ENCODE results near the gene ZNF593OS.
A peak's percentile ranks its signal among the peaks of the same experiment; 100 is the strongest.

ZNF593OS gene

DNA sequence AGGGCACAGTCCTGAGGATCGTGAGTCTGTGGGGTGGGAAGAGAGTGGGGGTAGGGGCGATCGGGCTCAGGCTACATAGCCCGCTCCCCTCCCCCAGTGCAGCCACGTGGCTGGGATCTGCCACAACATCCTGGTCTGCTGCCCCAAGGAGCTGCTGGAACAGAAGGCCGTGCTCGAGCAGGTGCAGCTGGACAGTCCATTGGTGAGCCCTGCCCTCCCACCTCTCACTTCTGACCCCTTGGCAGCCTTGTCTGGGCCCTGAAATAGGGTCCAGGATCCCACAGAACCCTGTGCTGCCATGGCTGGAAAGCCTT is 10.7 kb upstream of the ZNF593OS start:
- DNase-seq, result no peak

DNA sequence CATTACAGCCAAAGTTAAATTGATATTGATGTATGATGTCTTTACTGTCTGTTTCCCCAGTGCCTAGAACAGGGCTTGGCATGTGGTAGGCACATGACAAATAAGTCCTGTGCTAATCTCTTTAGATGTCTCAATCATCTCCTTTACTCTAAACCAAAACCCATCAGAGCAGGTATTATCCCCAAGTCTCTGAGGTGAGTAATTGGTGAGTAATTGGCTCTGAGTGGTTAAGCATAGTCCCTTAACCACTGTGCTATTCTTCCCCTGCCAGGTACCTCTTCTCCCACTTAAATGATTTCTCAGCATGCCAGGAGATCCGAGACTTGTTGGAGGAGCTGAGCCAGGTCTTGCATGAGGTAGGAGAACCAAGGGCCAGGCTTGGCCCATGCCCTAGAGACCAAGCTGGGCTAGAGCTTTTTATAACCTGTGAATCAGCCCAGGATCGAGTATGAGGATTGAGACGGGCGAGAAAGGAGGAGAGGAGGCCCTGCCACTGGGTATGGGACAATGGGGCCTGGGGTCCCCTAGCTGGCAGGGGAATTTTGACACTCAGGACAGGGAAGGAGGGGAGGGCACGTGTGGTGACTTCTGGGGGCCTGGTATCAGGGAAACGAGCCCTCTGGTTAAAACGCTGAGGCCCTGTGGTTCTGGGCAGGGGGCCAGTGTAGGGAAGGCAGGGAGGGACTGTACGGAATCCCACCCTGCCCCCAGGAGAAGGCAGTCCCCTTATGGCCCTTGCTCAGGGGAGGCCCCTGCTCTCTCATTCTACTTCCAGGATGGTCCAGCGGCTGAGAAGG is 10.2 kb upstream of the ZNF593OS start:
- DNase-seq, result no peak

DNA sequence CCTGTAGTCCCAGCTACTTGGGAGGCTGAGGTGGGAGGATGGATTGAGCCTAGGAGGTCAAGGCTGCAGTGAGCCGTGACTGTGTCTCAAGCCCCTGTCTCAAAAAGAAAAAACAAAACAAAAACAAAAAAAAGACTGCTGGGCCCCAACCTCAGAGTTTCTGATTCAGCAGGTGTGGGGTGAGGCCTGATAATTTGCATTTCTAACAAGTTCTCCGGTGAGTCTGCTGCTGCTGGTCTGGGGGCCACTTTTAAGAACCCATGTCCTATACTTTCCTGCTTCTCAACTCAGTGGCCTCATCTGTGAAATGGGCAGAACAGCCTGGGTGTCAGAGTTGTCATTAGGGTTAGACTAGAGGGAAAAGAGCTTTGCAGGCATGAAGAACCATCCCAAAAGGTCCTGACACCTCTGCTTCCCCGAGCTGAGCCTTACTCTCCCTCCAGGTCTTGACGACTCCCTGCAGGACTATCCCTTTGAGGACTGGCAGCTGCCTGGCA is 8.4 kb upstream of the ZNF593OS start:
- no peak for DNase-seq

DNA sequence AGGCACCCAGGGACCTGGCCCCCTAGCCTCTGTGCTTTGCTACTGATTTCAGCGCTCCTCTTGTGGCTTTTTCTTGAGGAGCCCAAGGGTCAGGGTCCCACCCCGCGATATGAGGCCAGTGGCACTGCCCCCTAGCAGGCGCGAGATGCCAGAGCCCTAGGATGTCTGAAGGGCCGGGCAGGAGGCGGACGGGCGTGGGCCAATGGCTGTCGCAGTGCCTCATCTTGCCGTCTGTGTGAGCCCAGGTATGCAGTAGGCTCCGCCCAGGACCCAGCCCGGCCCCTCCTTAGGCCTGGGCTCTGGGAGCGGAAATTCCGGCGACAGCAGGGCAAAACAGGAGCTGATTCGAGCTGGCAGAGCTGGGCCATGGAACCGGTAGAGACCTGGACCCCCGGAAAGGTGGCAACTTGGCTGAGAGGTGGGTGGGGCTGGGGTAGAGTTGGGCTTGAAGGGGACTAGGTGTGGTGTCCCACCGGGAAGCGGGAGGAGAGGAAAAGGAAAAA is 5.6 kb upstream of the ZNF593OS start, which contains the start of gene CNKSR1:
Gene CNKSR1 (plus strand): TSS at position 310 of the 503 bp plus-strand sequence. CDS start 57 bp downstream, at position 367.
- no peak for DNase-seq

DNA sequence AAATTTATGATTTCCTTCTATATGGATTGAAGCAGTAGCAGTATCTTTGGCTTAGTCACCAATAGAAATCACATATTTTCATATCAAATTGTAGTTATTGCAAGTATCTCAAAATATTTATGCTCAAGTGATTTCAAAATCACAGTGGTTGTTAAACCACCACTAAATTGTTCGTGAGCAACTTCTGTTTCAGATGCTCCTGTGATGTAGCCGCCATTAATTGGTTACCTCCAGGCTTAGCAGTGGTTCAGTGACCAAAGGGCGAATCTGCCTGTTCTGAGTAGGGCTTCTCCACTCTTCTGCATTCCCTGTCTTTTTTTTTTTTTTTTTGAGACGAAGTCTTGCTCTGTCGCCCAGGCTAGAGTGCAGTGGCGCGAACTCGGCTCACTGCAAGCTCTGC is 3.7 kb upstream of the ZNF593OS start:
- no peak for DNase-seq

DNA sequence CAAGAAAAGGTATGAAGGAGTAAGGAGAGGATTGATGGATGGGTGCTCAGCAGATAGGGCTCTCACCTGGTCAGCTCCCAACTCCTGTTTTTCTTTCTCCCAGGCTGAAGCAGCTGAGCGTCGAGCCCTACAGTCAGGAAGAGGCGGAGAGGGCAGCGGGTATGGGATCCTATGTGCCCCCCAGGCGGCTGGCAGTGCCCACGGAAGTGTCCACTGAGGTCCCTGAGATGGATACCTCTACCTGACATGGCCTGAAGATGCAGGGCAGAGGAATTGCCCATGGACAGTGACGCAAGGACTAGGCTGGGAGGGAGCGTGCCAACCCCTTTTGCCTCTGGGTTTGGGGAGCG is 1.2 kb downstream of the ZNF593OS start:
- no peak for DNase-seq

DNA sequence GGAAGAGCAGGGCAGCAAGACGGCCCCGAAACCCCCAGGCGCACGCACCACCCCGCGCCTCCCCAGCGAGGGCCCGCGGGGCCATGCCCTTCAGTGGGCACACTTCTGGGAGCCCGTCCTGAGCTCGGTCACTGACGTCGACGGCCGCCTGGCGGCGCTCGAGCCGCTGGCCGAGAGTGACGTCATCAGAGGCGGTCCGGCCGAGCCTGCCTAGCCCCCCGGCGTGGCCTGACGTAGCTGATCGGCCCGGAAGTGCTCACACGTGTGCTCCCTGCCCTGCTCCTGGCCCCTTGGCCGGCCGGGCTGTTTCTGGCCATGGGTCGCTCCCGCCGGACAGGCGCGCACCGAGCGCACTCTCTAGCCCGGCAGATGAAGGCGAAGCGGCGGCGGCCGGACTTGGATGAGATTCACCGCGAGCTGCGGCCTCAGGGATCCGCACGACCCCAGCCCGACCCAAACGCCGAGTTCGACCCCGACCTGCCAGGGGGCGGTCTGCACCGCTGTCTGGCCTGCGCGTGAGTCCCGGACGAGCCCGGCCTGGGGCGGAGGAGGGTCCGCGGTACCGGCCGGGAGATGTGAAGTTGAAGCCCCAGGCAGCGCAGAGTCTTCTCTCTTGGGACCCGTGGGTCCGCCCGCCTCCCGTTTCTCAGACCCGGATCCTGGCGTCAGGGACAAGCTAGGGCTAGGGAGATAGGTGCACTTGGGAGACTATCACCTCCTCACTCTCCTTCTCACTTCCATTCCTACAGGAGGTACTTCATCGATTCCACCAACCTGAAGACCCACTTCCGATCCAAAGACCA is 1.8 kb downstream of the ZNF593OS start, which contains the start of gene ZNF593:
Gene ZNF593 (plus strand): TSS at position 240 of the 803 bp plus-strand sequence. CDS start 76 bp downstream, at position 316.
- DNase-seq, result peak; percentile 73

DNA sequence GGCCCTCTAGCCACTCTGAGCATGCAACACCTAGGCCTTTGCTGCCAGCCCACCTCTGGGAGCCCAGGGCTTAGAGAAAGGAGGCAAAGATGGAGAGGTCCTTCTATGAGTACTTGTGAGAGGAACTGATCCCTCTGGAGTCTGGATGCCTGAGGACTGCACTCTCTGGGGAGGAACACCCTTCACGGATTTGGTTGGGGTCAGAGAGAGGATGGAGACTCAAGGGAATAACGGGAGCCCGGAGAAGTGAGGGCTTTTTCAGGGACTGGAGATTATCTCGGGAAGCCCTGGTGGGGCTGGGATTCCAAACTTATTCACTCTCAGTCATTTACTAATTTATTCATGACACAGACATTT is 2.5 kb downstream of the ZNF593OS start:
- DNase-seq, result no peak

DNA sequence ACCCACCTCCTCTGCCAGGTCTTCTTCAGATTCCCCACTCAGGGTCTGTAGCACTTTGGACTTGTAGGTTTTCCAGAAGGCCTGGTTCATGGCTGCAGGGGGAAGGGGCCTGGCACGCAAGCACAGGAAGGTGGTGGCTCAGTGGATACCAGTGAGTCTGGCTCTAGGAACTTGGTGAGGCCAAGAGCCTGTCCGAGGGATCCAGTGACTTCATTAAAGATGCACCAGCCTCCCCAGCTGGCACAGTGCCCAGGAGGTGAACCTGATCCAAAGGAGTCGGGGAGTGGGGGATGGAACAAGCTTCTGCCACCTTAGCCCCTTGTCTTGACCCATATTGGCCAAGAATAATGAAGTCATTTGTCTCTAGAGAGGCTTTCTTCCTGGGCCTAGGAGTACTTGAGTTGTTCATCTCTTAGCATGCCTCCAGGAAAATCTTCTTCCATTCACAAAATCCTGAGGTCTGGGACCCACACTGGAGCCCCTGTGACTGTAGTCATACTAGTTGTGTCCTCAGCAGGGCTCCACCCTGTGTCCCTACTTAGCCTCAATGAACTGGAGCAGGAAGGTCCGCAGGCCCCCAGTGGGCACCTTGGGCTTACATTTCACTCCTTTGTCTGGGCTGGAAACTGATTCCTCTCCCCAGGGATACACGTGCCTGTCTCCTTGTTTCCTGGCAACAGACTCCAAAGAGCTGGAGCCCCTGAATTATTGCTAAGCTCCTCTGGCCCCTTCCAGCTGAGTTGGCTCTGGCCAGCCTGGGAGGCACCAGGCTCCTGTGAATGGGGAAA is 3.0 kb downstream of the ZNF593OS start, which contains the start of gene C1orf232:
Gene C1orf232 (minus strand): TSS at position 554 of the 788 bp plus-strand sequence. CDS start 464 bp downstream, at position 90.
- DNase-seq, result no peak

DNA sequence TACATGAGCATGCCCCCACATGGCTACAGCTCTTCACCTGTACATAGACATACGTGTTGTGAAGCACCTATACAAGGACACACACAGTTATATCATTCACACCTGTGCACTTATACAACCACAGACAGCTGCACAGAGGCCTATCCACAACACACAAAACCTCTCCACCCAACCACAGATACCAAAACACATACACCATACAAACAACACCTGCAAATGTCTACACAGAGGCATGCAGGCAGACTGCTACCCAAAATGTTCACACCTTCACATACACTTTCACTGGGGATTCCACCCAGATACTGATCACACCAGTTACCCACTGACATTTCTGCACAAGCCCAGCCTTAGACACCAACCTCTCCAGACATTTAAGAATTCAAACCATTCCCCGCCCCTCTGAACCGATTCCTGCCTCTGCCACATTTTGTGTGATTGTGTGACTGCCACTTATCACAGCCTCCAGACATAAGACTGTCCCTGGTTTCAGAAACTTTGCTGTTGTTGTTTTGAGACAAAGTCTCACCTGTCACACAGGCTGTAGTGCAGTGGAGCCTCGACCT is 4.8 kb downstream of the ZNF593OS start:
- DNase-seq, result no peak

DNA sequence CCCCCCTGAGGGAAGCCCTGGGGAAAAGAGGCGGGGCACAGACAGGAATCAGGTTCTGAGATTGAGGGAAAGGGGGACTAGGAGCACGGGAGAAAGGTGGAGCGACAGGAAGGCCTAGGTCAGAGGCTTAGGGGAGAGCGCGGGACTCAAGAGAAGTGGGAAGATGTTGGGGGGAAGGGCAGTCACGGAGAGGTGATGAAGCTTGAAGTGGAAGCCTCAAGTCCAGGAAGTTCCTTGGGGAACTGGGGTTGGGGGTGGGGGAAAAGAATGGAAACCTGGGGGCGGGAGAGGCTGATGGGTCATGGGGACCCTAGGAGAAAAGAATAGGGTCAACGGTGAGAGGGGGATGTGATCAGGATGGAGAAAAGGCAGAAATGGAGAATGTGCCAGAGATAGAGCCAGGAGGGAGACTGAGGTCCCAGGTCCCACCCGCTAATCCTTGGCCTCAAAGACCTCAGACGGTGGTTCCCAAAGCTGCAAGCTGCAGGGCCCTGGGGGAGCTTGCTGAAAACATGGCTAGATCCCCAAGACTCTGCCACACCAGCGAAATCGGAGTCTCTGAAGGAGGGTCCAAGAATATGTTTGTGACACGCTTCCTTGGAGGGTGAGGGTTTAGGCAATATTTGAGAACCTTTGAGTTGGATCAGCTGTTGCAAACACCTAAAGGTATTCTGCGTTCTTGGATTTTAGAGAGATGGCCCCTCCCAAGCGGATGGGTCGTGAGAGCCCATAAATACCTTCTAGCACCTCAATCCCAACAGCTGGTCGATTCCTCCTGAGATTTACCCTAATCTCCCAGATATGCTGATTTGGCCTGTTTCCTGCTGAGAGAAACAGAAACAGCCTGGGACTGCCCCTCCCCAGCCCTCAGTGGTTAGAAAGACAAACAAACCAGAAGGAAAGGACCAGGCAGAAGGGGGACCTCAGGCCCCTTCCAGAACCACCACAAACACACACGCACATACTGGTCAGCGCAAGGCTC is 6.5 kb downstream of the ZNF593OS start:
- no peak for DNase-seq

DNA sequence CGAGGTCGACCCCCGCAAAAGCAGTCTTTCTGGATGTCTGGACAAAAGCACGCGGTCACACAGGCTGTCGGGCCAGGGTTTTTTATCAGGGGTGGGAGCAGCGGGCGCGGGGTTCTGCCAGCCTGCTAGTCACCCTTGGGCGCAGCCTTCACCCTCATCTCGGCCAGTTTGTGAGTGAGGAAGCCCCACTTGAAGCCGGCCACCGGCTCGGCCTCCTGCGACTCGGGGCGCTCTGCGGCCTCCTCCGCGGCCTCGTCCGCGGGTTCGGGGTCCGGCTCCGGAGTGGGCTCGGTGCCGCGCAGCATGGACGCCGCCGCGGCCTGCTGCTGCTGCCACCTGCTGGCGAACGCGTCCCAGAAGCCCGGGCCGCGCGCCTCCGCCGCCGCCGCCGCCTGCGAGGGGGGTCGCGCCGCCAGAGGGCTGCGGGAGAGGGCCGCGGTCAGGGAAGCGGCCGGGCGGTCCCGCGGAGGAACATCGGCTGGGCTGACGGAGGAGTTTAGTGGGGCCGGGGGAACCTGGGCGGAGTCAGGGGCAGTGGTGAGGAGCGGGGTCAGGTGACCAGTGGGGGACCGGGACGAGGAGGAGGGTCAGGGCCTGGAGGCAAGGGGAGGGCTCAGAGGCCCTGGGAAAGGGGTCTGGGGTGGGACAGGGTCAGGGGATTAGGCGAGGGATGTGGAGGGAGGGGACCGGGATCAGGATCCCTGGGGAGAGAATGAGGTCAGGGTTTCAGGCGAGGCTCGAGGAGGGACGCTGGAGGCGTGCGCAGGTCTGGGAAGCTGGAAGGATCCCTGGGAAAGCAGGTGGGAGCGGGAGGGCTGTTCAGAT is 7.4 kb downstream of the ZNF593OS start:
- no peak for DNase-seq

DNA sequence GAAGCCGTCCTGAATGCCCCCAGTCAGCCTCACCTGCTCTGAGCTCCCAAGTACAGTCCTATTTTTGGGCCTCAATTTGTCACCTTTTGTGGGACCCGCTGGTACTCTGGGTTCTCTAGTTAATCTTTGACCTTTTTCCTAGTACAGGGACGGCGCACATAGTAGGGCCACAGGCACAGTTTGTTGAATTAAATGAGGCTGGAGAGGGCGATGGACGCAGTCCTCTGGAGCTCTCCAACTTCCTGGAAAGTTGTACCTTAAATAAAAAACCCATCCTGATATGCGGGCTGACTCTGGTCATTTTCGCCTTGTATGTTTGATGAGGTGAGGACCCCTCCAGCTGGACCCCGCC is 8.0 kb downstream of the ZNF593OS start:
- no peak for DNase-seq

DNA sequence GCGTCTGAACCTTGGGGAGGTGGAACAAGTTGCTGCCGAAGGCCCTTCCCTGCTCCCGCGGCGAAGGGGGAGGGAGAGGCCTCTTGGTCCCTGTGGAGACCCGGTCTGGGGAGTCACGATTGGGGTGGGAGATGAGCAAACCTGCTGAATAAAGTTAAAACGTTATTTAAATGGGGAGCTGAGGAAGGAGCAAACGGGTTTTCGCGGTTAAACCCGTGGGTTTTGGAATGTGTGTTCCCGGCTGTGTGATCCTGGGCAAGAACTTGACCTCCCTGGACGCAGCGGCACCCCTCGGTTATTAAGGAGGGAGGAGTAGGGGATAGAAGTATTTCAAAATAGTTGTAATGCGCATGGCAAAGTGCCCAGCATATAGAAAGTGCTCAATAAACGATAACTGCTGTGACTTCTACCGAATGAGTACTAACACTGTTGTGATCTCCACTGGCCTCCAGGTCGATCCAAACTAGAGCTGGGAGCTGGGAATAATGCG is 9.4 kb downstream of the ZNF593OS start:
- no peak for DNase-seq

DNA sequence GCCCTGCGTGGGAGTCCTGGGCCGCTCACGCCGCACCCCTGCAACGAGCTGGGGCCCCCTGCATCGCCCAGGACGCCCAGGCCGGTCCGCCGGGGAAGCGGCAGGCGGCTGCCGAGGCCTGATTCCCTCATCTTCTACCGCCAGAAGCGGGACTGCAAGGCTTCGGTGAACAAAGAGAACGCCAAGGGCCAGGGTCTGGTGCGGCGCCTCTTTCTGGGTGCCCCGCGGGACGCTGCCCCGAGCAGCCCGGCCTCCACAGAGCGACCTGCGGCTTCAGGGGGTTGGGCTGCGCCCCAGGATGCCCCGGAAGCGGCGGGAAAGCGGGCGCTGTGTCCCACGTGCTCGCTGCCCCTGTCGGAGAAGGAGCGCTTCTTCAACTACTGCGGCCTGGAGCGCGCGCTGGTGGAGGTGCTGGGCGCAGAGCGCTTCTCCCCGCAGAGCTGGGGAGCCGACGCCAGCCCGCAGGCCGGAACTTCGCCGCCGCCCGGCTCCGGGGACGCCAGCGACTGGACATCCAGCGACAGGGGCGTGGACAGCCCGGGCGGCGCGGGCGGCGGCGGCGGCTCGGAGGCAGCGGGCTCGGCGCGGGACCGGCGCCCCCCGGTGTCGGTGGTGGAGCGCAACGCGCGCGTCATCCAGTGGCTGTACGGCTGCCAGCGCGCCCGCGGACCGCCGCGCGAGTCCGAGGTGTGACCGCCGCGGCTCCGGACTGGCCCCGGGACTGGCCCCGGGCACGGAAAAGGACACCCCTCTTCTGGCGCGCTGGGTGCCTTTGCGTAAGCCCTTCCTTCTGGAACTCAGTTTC is 10.0 kb downstream of the ZNF593OS start:
- DNase-seq, result peak; percentile 73

DNA sequence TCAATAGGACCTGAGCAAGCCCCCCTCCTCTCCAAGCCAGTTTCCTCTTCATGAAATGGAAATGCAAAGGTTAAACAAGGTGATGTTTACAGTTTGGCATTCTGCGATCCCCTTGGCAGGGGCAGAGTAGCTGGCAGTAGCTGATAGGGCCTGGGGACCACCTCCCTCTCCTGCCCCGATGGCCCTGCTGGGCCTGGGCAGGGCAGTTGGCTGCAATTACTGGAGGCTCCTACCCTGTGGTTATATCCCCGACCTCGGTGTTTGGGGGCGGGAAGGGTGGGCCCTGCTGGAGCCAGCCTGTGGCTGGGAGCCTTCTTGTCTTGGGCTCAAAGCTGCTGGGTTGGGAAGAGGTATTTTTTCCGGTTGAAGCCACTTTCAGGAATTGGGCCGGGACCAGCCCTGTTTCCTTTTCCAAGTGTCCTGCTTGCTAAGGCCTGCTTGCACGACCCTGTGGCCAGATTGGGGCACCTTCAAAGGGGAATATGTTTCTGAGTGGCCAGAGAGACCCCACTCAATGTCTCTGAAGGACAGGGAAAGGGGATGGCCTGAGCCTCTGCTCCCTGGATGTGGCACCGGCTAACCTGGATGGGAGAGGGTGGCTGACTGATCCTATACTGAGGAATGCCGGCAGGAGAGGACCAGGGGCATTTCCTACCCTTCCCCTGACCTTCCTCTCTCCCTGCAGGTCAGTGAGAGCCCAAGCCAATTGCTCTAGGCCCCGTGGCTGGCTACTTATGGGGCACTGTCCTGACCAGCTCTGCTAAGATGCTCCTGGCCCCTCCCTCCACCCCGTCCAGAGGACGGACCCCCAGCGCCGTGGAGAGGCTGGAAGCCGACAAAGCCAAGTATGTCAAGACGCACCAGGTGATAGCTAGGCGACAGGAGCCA is 10.9 kb downstream of the ZNF593OS start:
- peak; percentile 30 for DNase-seq

DNA sequence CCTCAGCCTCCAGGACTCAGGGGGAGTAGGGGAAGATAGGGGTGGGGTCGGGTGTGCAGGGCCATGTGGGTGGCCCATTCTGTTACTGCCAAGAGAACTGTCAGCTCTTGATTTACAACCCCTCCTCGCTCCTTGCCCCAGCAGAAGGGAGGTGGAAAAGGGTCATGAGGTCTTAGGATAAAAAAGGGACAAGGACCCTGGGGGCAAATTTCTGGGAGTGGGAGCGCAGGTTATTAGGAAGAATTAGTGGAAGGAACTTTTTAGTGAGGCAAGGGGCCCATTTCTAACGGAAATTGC is 11.9 kb downstream of the ZNF593OS start:
- DNase-seq, result no peak

DNA sequence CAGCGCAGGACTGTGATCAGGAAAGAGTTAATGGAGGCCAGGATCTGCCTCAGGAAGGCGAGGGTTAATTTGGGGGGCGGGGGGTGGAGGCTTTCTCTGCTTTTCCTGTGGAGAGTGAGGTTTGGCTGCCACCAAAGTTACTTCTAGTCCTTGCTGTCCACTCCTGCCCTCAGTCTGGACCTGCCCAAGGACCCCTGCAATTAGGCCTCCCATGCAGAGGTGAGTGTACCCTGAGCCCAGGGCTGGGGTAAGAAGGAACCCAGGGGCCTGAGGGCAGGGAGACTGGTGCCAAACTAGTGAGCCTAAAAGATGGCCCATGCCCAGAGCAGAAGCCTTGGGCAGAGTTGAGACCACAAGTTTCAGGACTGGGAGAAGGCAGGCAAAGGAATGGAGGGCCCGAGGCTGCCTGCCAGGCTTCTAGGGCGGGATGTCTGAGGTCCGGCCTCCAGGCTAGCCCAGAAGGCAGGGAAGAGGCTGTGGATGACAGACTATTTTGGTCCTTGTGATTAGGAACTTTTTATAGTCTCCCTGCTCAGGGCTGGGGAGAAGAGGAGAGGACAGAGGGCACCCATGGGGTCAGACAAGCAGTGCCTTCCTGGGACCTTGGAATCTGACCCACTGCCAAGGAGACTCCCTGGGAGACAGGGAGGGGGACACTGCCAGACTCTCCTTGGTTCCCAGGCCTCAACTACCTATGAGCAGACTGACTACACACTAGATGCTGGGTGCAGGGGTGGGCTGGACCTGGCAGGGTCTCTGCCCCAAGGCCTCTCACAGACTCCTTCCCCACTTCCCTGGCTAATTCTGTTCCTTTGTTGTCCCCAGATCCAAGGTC is 12.5 kb downstream of the ZNF593OS start, which contains the start of gene FAM110D:
Gene FAM110D (plus strand): TSS at position 172 of the 835 bp plus-strand sequence. CDS start 2,213 bp downstream, outside the sequence.
- DNase-seq, result no peak

All from NCI-H2227 treated with DMSO at 0.1 percent for 48 hours (cell line).